Hepatocyte (in vitro differentiated cells): ENCODE measurements around the gene PEA15.

ENCODE experiments used
- CTCF ChIP-seq: fragments of 200-600 bp; sonication (generic); IDR thresholded peaks from 2 replicates; pipeline ENCODE4 v1.5.1; 2016; ENCODE audit warnings: antibody characterized with exemption, mild to moderate bottlenecking; ENCODE audit not compliant: poor library complexity
- EZH2phosphoT487 ChIP-seq: fragments of 200-600 bp; sonication (generic); IDR thresholded peaks from one replicate; pipeline ENCODE4 v1.6.1; 2018; ENCODE audit warnings: antibody characterized with exemption, mild to moderate bottlenecking, low read depth, moderate library complexity; ENCODE audit not compliant: unreplicated experiment, severe bottlenecking

DNA sequence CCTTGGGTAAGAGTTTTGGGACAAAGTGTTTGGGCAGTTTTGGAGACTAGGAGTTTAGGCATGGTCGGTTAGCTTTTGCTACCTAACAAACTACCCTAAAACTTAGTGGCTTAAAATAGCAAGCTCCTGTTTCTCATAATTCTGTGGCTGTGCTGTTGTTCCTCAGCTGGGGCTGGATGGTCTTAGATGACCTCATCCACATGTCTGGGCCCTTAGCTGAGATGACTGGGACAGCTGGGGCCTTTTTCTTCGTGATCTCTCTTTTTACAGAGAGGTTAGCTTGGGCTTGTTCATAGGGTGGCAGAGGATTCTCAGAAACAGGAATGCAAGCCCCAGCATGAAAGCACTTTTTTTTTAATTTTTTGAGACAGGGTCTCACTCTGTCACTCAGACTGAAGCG lies 47.2 kb upstream of the PEA15 start:
- TF ChIP-seq CTCF (no peak), EZH2phosphoT487 (no peak)
